Thyroid gland (tissue), 4 donors: ENCODE measurements around the gene DDX54.
"Not testable (repeated sequence)": the region's sequence is repeated elsewhere in the genome, so short reads cannot be mapped to it uniquely, and the experiment has no call there.

ENCODE experiments used
- CTCF ChIP-seq, 6 experiments: fragments of 200-600 bp in 3 of 6; fragments of 450-650 bp in 3 of 6; sonication (generic) in 3 of 6; IDR thresholded peaks; one replicate each; pipeline ENCODE4 v1.5.1; 2016 to 2019; ENCODE audit warnings: antibody characterized with exemption in 6 of 6, mild to moderate bottlenecking in 2 of 6, inconsistent platforms in 1 of 6, moderate library complexity in 1 of 6
- POLR2A ChIP-seq, 2 donors: fragments of 450-650 bp; IDR thresholded peaks; one replicate each; pipeline ENCODE4 v1.6.1; 2017; ENCODE audit warnings: antibody characterized with exemption in 2 of 2, mild to moderate bottlenecking in 2 of 2, moderate library complexity in 1 of 2

- not testable (repeated sequence) for TF ChIP-seq CTCF, POLR2A (IDR thresholded peaks at IDR 0.05)
Measured at GRCh38 chr12:113206802-113207201, 21.5 kb upstream of the DDX54 start.
